Renal cortical epithelial cell (primary cell): Measurements from ENCODE around the gene IL31RA. TPM values are rescaled to one million over a fixed set of nuclear protein-coding genes. Genes with fewer than 3 reads are reported as not detected.

Experiments used
- DNase-seq: peaks from one replicate; pipeline ENCODE4 v3.0.0-alpha.2; 2011; ENCODE audit warnings: low read depth
- total RNA-seq: library from RNA; depleted of rRNA; stranded (reverse); fragments of >200 nt; gene quantifications from 2 replicates; pipeline ENCODE4 v1.2.3, GENCODE V29; 2014

Gene IL31RA
- total RNA-seq, 1 donor from 2014 or later, result 1.0 TPM

GRCh38 chr5:55860288-55860687, 9.1 kb downstream of the IL31RA start:
- DNase-seq, result no peak

GRCh38 chr5:55860709-55861108, 9.6 kb downstream of the IL31RA start:
- no peak for DNase-seq

- peak; percentile 56 for DNase-seq
Measured at GRCh38 chr5:55864606-55865541, 13.7 kb downstream of the IL31RA start.

DNA sequence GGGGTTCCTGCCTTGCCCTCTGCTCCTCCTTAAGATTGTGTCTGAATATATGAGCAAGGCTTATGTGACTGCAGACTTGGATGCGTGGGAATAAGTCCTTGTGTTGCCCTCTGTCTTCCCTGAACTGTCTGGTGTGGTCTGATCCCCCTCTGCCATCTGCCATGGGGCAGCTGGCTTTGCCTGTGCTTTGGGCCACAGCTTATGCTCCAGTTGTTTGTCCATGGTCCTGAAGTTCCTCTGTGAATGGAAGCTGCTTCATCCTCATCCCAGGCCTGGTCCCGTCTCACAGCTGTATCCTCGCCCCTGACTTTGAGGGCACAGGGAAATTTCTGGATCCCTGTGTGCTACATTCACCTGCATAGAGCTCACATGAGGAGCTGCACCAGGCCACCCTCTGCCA, 14.7 kb downstream of the IL31RA start:
- DNase-seq, result peak; percentile 36

DNA sequence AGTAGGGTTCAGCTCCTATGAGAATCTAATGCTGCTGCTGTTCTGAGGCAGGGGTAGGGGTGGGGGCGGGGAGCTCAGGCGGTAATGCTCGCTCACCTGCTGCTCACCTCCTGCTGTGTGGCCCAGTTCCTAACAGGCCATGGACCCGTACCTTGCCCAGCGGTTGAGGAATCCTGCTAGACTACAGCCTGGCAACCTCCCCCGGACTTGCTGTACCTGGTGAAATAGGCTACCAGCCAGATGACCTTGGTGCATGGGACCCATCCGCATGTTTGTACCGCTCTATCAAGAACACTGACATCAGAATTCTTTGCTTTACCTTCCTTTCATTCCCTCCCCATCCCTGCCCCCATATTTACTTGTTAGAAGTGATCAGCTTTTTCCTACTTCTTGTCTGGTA, 15.3 kb downstream of the IL31RA start:
- no peak for DNase-seq

GRCh38 chr5:55866934-55867333, 15.8 kb downstream of the IL31RA start:
- DNase-seq, result no peak

- peak; percentile 100 for DNase-seq
Measured at GRCh38 chr5:55868846-55869245, 17.7 kb downstream of the IL31RA start.

- no peak for DNase-seq
Measured at GRCh38 chr5:55869847-55870246, 18.7 kb downstream of the IL31RA start.

DNA sequence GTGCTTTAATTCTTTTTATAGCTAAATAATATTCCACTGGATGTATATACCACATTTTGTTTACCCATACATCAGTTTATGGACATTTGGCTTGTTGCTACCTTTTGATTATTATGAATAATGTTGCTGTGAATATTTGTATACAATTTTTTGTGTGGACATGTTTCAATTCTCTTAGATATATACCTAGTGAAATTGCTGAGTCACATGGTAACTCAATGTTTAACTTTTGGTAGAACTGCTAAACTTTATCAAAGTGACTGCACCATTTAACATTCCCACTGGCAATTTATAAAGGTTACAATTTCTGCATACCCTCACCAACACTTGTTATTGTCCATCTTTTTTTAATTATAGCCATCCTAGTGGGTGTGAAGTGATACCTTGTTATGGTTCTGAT, 22.1 kb downstream of the IL31RA start:
- DNase-seq, result no peak

- DNase-seq, result no peak
Measured at GRCh38 chr5:55877655-55878054, 26.5 kb downstream of the IL31RA start.

DNA sequence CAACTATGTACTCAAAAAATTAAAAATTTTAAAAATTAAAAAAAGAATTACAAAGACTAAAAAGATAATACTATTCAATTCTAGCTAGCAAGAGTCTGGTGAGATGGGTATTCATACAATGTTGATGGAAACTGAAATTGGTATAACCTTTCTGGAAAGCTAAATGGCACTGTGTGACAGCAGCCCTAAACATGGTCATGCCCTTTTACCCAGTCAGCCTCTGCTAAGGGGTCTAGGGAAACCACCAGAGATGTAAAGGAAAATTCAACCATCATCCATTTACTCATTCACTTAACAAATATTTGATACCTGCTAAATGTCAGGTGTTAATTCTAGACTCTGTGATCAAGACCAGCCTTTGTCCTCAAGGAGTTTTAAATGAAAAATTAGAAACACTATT, 29.3 kb downstream of the IL31RA start:
- no peak for DNase-seq

DNA sequence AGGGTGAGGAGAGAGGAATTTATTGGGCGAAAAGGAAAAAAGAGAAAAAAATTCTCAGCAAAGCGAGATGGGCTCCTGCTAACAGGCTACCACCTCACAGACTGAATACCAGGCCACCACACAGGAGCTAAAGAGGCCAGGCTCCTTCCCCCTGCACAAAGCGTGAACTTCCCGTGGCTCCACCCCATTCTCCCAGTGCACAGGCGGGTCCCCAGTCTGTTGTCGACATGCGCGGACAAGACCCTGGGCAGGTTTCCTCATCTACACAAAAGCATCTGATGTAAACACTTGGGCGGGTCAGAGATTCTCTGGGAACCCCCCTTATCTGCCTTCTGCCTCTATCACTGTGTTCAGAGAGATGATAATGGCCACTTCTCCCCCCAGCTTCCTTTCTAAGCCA, 34.2 kb downstream of the IL31RA start:
- no peak for DNase-seq

GRCh38 chr5:55888205-55888604, 37.0 kb downstream of the IL31RA start:
- no peak for DNase-seq

DNA sequence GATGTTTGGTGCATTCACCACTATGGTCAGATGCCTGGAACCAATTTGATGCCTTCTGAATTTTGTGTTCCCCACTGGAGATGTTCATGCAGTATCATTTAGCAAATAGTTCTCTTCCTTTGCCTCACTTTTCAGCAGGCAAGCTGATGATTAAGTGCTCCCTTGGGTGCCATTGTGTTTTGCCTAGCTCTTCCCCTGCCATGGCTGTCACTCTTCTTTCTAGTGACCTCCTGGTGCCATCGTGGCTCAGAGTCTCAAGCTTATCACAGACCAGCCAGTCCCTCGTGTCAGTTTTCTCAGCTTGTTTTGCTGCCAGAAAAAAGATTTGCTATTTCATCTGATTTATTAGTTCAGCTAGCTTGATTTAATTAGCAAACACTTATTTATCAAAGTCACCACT, 41.3 kb downstream of the IL31RA start:
- DNase-seq, result no peak

- no peak for DNase-seq
Measured at GRCh38 chr5:55894135-55894534, 43.0 kb downstream of the IL31RA start.

- DNase-seq, result no peak
Measured at GRCh38 chr5:55895346-55895745, 44.2 kb downstream of the IL31RA start.

GRCh38 chr5:55896238-55896637, 45.1 kb downstream of the IL31RA start:
- no peak for DNase-seq

- DNase-seq, result no peak
Measured at GRCh38 chr5:55896663-55897062, 45.5 kb downstream of the IL31RA start.

GRCh38 chr5:55897206-55897894, 46.2 kb downstream of the IL31RA start:
- no peak for DNase-seq

- DNase-seq, result no peak
Measured at GRCh38 chr5:55897905-55898304, 46.7 kb downstream of the IL31RA start.

GRCh38 chr5:55899344-55899743, 48.2 kb downstream of the IL31RA start:
- peak; percentile 38 for DNase-seq

DNA sequence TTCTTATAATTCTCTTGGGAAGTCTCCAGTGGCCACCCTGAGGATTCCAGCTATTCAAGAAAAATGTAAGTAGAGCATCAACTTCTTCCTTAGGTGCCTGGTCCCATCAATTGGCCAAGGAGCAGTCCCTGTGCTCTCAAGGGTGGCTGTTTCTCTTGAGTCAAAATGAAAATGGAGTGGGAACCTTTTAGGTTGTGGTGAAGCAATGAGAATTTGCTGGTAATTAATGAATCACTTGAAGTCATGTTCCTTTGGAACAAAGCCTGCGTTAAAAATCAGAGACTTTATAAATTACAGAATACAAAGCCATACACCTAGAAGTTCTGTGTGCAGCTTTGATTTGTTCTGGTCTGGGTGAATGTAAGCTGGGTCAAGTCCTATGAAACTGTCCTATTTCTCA, 48.9 kb downstream of the IL31RA start:
- DNase-seq, result no peak

- DNase-seq, result no peak
Measured at GRCh38 chr5:55900776-55901175, 49.6 kb downstream of the IL31RA start.
